ENCODE results near the gene MAPK8. TPM values are rescaled to one million over a fixed set of nuclear protein-coding genes. Genes with fewer than 3 reads are reported as not detected.

The MAPK8 gene
- total RNA-seq, 1 experiment from 2014 or later: 52.9 TPM

DNA sequence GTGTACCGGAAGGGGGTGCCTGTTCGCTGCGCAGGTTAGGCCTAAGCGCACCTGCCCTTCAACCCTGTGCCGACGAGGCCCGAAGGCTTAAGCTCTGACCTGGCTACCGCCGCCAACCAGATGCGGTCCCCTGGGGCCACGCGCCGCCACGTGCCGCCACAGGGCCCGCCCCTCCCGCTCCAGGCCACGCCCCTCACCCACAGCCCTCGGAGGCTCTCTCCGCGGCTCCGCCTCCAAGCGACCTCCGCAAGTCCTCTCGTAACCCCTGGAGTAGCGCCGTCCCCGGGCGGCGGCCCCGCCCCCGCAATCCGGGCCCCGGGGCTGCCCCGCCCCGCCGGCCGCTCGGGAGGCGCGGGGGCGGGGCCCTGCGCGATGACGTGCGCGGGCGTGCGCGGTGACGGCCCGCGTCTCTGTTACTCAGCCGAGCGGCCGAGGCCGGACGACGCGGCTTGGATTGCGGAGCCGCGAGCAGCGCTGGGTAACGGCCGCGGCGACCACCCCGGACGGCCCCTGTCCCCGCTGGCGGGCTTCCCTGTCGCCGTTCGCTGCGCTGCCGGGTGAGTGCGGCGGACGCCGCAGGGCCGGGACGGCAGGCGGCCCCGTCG is at the start of gene MAPK8 (continued):
- TF ChIP-seq, protein P1, sequence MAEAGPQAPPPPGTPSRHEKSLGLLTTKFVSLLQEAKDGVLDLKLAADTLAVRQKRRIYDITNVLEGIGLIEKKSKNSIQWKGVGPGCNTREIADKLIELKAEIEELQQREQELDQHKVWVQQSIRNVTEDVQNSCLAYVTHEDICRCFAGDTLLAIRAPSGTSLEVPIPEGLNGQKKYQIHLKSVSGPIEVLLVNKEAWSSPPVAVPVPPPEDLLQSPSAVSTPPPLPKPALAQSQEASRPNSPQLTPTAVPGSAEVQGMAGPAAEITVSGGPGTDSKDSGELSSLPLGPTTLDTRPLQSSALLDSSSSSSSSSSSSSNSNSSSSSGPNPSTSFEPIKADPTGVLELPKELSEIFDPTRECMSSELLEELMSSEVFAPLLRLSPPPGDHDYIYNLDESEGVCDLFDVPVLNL (CRISPR knock-in tag; IDR thresholded peaks at IDR 0.05; ENCODE audit: borderline replicate concordance, low read depth): no peak
- TF ChIP-seq CREB1 (CRISPR knock-in tag; IDR thresholded peaks at IDR 0.05): peak; percentile 81
- peak; percentile 90 for TF ChIP-seq ESRRA (CRISPR knock-in tag; IDR thresholded peaks at IDR 0.05; ENCODE audit: borderline replicate concordance)
- TF ChIP-seq, protein P2, sequence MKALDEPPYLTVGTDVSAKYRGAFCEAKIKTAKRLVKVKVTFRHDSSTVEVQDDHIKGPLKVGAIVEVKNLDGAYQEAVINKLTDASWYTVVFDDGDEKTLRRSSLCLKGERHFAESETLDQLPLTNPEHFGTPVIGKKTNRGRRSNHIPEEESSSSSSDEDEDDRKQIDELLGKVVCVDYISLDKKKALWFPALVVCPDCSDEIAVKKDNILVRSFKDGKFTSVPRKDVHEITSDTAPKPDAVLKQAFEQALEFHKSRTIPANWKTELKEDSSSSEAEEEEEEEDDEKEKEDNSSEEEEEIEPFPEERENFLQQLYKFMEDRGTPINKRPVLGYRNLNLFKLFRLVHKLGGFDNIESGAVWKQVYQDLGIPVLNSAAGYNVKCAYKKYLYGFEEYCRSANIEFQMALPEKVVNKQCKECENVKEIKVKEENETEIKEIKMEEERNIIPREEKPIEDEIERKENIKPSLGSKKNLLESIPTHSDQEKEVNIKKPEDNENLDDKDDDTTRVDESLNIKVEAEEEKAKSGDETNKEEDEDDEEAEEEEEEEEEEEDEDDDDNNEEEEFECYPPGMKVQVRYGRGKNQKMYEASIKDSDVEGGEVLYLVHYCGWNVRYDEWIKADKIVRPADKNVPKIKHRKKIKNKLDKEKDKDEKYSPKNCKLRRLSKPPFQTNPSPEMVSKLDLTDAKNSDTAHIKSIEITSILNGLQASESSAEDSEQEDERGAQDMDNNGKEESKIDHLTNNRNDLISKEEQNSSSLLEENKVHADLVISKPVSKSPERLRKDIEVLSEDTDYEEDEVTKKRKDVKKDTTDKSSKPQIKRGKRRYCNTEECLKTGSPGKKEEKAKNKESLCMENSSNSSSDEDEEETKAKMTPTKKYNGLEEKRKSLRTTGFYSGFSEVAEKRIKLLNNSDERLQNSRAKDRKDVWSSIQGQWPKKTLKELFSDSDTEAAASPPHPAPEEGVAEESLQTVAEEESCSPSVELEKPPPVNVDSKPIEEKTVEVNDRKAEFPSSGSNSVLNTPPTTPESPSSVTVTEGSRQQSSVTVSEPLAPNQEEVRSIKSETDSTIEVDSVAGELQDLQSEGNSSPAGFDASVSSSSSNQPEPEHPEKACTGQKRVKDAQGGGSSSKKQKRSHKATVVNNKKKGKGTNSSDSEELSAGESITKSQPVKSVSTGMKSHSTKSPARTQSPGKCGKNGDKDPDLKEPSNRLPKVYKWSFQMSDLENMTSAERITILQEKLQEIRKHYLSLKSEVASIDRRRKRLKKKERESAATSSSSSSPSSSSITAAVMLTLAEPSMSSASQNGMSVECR (CRISPR knock-in tag; IDR thresholded peaks at IDR 0.05; ENCODE audit: borderline replicate concordance): peak; percentile 85
- TF ChIP-seq FOXK1 (CRISPR knock-in tag; IDR thresholded peaks at IDR 0.05): peak; percentile 61
- TF ChIP-seq, protein P3, sequence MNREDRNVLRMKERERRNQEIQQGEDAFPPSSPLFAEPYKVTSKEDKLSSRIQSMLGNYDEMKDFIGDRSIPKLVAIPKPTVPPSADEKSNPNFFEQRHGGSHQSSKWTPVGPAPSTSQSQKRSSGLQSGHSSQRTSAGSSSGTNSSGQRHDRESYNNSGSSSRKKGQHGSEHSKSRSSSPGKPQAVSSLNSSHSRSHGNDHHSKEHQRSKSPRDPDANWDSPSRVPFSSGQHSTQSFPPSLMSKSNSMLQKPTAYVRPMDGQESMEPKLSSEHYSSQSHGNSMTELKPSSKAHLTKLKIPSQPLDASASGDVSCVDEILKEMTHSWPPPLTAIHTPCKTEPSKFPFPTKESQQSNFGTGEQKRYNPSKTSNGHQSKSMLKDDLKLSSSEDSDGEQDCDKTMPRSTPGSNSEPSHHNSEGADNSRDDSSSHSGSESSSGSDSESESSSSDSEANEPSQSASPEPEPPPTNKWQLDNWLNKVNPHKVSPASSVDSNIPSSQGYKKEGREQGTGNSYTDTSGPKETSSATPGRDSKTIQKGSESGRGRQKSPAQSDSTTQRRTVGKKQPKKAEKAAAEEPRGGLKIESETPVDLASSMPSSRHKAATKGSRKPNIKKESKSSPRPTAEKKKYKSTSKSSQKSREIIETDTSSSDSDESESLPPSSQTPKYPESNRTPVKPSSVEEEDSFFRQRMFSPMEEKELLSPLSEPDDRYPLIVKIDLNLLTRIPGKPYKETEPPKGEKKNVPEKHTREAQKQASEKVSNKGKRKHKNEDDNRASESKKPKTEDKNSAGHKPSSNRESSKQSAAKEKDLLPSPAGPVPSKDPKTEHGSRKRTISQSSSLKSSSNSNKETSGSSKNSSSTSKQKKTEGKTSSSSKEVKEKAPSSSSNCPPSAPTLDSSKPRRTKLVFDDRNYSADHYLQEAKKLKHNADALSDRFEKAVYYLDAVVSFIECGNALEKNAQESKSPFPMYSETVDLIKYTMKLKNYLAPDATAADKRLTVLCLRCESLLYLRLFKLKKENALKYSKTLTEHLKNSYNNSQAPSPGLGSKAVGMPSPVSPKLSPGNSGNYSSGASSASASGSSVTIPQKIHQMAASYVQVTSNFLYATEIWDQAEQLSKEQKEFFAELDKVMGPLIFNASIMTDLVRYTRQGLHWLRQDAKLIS (CRISPR knock-in tag; IDR thresholded peaks at IDR 0.05; ENCODE audit: borderline replicate concordance): no peak
- TF ChIP-seq, protein P4, sequence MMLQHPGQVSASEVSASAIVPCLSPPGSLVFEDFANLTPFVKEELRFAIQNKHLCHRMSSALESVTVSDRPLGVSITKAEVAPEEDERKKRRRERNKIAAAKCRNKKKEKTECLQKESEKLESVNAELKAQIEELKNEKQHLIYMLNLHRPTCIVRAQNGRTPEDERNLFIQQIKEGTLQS (CRISPR knock-in tag; conservative IDR thresholded peaks at IDR 0.05): no peak
- TF ChIP-seq, protein P5, sequence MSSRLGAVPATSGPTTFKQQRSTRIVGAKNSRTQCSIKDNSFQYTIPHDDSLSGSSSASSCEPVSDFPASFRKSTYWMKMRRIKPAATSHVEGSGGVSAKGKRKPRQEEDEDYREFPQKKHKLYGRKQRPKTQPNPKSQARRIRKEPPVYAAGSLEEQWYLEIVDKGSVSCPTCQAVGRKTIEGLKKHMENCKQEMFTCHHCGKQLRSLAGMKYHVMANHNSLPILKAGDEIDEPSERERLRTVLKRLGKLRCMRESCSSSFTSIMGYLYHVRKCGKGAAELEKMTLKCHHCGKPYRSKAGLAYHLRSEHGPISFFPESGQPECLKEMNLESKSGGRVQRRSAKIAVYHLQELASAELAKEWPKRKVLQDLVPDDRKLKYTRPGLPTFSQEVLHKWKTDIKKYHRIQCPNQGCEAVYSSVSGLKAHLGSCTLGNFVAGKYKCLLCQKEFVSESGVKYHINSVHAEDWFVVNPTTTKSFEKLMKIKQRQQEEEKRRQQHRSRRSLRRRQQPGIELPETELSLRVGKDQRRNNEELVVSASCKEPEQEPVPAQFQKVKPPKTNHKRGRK (CRISPR knock-in tag; IDR thresholded peaks at IDR 0.05; ENCODE audit: borderline replicate concordance): no peak
- TF ChIP-seq TP53 (CRISPR knock-in tag; IDR thresholded peaks at IDR 0.05): no peak; the same call in none of the 2 replicates
- TF ChIP-seq ZNF671 (CRISPR knock-in tag; IDR thresholded peaks at IDR 0.05): no peak
- TF ChIP-seq SP1 (CRISPR knock-in tag; conservative IDR thresholded peaks at IDR 0.05): peak; percentile 92
- TF ChIP-seq KAT7 (CRISPR knock-in tag; IDR thresholded peaks at IDR 0.05; ENCODE audit: borderline replicate concordance): no peak
- no peak for TF ChIP-seq RORB (CRISPR knock-in tag; IDR thresholded peaks at IDR 0.05)
- TF ChIP-seq JUN (CRISPR knock-in tag; IDR thresholded peaks at IDR 0.05): no peak
- TF ChIP-seq ZNF423 (CRISPR knock-in tag; IDR thresholded peaks at IDR 0.05): no peak
- TF ChIP-seq OVOL2 (CRISPR knock-in tag; IDR thresholded peaks at IDR 0.05; ENCODE audit: borderline replicate concordance): no peak
- TF ChIP-seq, protein P6, sequence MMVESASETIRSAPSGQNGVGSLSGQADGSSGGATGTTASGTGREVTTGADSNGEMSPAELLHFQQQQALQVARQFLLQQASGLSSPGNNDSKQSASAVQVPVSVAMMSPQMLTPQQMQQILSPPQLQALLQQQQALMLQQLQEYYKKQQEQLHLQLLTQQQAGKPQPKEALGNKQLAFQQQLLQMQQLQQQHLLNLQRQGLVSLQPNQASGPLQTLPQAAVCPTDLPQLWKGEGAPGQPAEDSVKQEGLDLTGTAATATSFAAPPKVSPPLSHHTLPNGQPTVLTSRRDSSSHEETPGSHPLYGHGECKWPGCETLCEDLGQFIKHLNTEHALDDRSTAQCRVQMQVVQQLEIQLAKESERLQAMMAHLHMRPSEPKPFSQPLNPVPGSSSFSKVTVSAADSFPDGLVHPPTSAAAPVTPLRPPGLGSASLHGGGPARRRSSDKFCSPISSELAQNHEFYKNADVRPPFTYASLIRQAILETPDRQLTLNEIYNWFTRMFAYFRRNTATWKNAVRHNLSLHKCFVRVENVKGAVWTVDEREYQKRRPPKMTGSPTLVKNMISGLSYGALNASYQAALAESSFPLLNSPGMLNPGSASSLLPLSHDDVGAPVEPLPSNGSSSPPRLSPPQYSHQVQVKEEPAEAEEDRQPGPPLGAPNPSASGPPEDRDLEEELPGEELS (CRISPR knock-in tag; IDR thresholded peaks at IDR 0.05): peak; percentile 97
- TF ChIP-seq, protein P7, sequence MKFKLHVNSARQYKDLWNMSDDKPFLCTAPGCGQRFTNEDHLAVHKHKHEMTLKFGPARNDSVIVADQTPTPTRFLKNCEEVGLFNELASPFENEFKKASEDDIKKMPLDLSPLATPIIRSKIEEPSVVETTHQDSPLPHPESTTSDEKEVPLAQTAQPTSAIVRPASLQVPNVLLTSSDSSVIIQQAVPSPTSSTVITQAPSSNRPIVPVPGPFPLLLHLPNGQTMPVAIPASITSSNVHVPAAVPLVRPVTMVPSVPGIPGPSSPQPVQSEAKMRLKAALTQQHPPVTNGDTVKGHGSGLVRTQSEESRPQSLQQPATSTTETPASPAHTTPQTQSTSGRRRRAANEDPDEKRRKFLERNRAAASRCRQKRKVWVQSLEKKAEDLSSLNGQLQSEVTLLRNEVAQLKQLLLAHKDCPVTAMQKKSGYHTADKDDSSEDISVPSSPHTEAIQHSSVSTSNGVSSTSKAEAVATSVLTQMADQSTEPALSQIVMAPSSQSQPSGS (CRISPR knock-in tag; IDR thresholded peaks at IDR 0.05; ENCODE audit: borderline replicate concordance, low read depth): peak; percentile 74; the same call in 1 of the 2 replicates
- no peak for TF ChIP-seq ZNF396 (CRISPR knock-in tag; IDR thresholded peaks at IDR 0.05; ENCODE audit: borderline replicate concordance)
- TF ChIP-seq, protein P8, sequence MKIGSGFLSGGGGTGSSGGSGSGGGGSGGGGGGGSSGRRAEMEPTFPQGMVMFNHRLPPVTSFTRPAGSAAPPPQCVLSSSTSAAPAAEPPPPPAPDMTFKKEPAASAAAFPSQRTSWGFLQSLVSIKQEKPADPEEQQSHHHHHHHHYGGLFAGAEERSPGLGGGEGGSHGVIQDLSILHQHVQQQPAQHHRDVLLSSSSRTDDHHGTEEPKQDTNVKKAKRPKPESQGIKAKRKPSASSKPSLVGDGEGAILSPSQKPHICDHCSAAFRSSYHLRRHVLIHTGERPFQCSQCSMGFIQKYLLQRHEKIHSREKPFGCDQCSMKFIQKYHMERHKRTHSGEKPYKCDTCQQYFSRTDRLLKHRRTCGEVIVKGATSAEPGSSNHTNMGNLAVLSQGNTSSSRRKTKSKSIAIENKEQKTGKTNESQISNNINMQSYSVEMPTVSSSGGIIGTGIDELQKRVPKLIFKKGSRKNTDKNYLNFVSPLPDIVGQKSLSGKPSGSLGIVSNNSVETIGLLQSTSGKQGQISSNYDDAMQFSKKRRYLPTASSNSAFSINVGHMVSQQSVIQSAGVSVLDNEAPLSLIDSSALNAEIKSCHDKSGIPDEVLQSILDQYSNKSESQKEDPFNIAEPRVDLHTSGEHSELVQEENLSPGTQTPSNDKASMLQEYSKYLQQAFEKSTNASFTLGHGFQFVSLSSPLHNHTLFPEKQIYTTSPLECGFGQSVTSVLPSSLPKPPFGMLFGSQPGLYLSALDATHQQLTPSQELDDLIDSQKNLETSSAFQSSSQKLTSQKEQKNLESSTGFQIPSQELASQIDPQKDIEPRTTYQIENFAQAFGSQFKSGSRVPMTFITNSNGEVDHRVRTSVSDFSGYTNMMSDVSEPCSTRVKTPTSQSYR (CRISPR knock-in tag; IDR thresholded peaks at IDR 0.05): peak; percentile 88
